ENCODE measurements around the gene SS18L1. TPM values are rescaled to one million over a fixed set of nuclear protein-coding genes. Genes with fewer than 3 reads are reported as not detected.

The SS18L1 gene
- total RNA-seq, 2 donors from 2014 or later: 16.5 to 17.9 TPM

GRCh38 chr20:62215991-62216635 lies 72.5 kb downstream of the SS18L1 start:
- Mint-ChIP-seq H3K4me3 (no peak overlapping the region), H3K36me3 (ENCODE audit: low read depth) (no peaks in the 10 kb centered on the region), H3K27me3 (peaks cover 6% of the 10 kb centered on the region), H3K4me1 (no peaks in the 10 kb centered on the region), H3K9me3 (no peaks in the 10 kb centered on the region), H3K27ac (no peak overlapping the region)
- no peak for ATAC-seq (replicated peaks)

- ATAC-seq (replicated peaks): no peak
- peaks cover 7% of the 10 kb centered on the region for H3K27me3 Mint-ChIP-seq
These were observed 73.3 kb downstream of the SS18L1 start for GRCh38 chr20:62216636-62217566.

GRCh38 chr20:62217913-62218773 lies 74.6 kb downstream of the SS18L1 start:
- no peak for ATAC-seq (replicated peaks)
- Mint-ChIP-seq H3K27ac (no peak overlapping the region), H3K4me1 (no peaks in the 10 kb centered on the region), H3K36me3 (ENCODE audit: low read depth) (no peaks in the 10 kb centered on the region), H3K27me3 (peaks cover 10% of the 10 kb centered on the region), H3K4me3 (no peak overlapping the region), H3K9me3 (no peaks in the 10 kb centered on the region)

More at GRCh38 chr20:62216636-62217566, 73.3 kb downstream of the SS18L1 start:
- Mint-ChIP-seq H3K9me3 (no peaks in the 10 kb centered on the region), H3K36me3 (ENCODE audit: low read depth) (no peaks in the 10 kb centered on the region), H3K4me3 (no peak overlapping the region), H3K27ac (no peak overlapping the region), H3K4me1 (no peaks in the 10 kb centered on the region)

GRCh38 chr20:62219101-62219991 lies 75.8 kb downstream of the SS18L1 start:
- Mint-ChIP-seq H3K36me3 (ENCODE audit: low read depth) (no peaks in the 10 kb centered on the region), H3K4me1 (no peaks in the 10 kb centered on the region), H3K4me3 (peak overlapping the region; percentile 34), H3K9me3 (no peaks in the 10 kb centered on the region), H3K27ac (no peak overlapping the region), H3K27me3 (peaks cover 12% of the 10 kb centered on the region)
- peak; percentile 15 for ATAC-seq (replicated peaks)

- H3K27me3 Mint-ChIP-seq: peaks cover 18% of the 10 kb centered on the region
- ATAC-seq (replicated peaks): peak; percentile 64
- no peaks in the 10 kb centered on the region for H3K36me3 Mint-ChIP-seq (ENCODE audit: low read depth)
- H3K27ac Mint-ChIP-seq: no peak within 1 kb of the TSS
- H3K4me3 Mint-ChIP-seq: peak within 1 kb of the TSS; percentile 34
- no peaks in the 10 kb centered on the region for H3K9me3 Mint-ChIP-seq
- no peaks in the 10 kb centered on the region for H3K4me1 Mint-ChIP-seq
These were observed 76.6 kb downstream of the SS18L1 start, which contains the start of gene HRH3 for GRCh38 chr20:62219992-62220665. HRH3 (minus strand) TSS chr20:62220278; CDS start chr20:62219970, 308 bp downstream.

GRCh38 chr20:62220666-62221568 lies 77.3 kb downstream of the SS18L1 start:
- ATAC-seq (replicated peaks): no peak

GRCh38 chr20:62222266-62222850 lies 78.8 kb downstream of the SS18L1 start:
- Mint-ChIP-seq H3K27me3 (peaks cover 18% of the 10 kb centered on the region), H3K4me1 (no peaks in the 10 kb centered on the region), H3K4me3 (no peak overlapping the region), H3K9me3 (no peaks in the 10 kb centered on the region), H3K27ac (no peak overlapping the region), H3K36me3 (ENCODE audit: low read depth) (no peaks in the 10 kb centered on the region)
- no peak for ATAC-seq (replicated peaks)

More at GRCh38 chr20:62220666-62221568, 77.3 kb downstream of the SS18L1 start:
- peaks cover 18% of the 10 kb centered on the region for H3K27me3 Mint-ChIP-seq
- H3K4me3 Mint-ChIP-seq: no peak overlapping the region
- no peak overlapping the region for H3K27ac Mint-ChIP-seq
- no peaks in the 10 kb centered on the region for H3K36me3 Mint-ChIP-seq (ENCODE audit: low read depth)
- H3K9me3 Mint-ChIP-seq: no peaks in the 10 kb centered on the region
- H3K4me1 Mint-ChIP-seq: no peaks in the 10 kb centered on the region

GRCh38 chr20:62222972-62223371 lies 79.4 kb downstream of the SS18L1 start:
- no peak for ATAC-seq (replicated peaks)
- Mint-ChIP-seq H3K27ac (no peak overlapping the region), H3K9me3 (no peaks in the 10 kb centered on the region), H3K4me3 (no peak overlapping the region), H3K4me1 (no peaks in the 10 kb centered on the region), H3K27me3 (peaks cover 18% of the 10 kb centered on the region), H3K36me3 (ENCODE audit: low read depth) (no peaks in the 10 kb centered on the region)

GRCh38 chr20:62223571-62223970 lies 80.0 kb downstream of the SS18L1 start:
- ATAC-seq (replicated peaks): no peak
- no peak overlapping the region for H3K27ac Mint-ChIP-seq
- no peak overlapping the region for H3K4me3 Mint-ChIP-seq
- peaks cover 18% of the 10 kb centered on the region for H3K27me3 Mint-ChIP-seq
- no peaks in the 10 kb centered on the region for H3K4me1 Mint-ChIP-seq
- no peaks in the 10 kb centered on the region for H3K9me3 Mint-ChIP-seq
- H3K36me3 Mint-ChIP-seq (ENCODE audit: low read depth): no peaks in the 10 kb centered on the region

- peaks cover 18% of the 10 kb centered on the region for H3K27me3 Mint-ChIP-seq
- ATAC-seq (replicated peaks): no peak
- no peaks in the 10 kb centered on the region for H3K36me3 Mint-ChIP-seq (ENCODE audit: low read depth)
- H3K4me3 Mint-ChIP-seq: no peak overlapping the region
- H3K27ac Mint-ChIP-seq: no peak overlapping the region
- no peaks in the 10 kb centered on the region for H3K9me3 Mint-ChIP-seq
- H3K4me1 Mint-ChIP-seq: no peaks in the 10 kb centered on the region
These were observed 80.7 kb downstream of the SS18L1 start for GRCh38 chr20:62224113-62224855.

GRCh38 chr20:62225026-62225425 lies 81.5 kb downstream of the SS18L1 start:
- no peaks in the 10 kb centered on the region for H3K9me3 Mint-ChIP-seq
- peaks cover 18% of the 10 kb centered on the region for H3K27me3 Mint-ChIP-seq
- no peak overlapping the region for H3K27ac Mint-ChIP-seq
- H3K36me3 Mint-ChIP-seq (ENCODE audit: low read depth): no peaks in the 10 kb centered on the region
- H3K4me1 Mint-ChIP-seq: no peaks in the 10 kb centered on the region
- ATAC-seq (replicated peaks): no peak
- no peak overlapping the region for H3K4me3 Mint-ChIP-seq

Data from activated T-helper 17 cell treated with anti-CD3 and anti-CD28 coated beads, Interleukin-2, amount 50 U/mL, for 72 hours (primary cell).